ENCODE data around the gene C1QTNF2.

Gene C1QTNF2

DNA sequence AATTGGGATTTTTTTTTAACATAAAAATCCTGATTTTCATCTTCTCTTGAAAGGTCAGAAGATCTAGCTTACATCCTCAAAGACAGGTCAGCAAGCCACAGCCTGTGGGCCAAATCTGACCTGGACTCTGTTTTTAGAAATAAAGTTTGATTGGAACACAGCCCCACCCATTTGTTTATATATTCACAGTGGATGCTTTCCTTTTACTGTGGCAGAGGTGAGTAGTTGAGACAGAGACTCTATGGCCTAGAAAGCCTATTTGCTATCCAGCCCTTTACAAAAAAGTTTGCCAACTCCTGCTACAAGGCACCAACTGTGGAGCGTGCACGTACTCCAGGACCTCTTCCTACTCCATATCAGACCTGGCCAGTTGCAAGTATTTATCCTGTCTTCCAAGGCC lies 44.7 kb downstream of the C1QTNF2 start:
- no peaks in the 10 kb centered on the region for H3K36me3 ChIP-seq (replicated peaks)
- TF ChIP-seq, protein P1, sequence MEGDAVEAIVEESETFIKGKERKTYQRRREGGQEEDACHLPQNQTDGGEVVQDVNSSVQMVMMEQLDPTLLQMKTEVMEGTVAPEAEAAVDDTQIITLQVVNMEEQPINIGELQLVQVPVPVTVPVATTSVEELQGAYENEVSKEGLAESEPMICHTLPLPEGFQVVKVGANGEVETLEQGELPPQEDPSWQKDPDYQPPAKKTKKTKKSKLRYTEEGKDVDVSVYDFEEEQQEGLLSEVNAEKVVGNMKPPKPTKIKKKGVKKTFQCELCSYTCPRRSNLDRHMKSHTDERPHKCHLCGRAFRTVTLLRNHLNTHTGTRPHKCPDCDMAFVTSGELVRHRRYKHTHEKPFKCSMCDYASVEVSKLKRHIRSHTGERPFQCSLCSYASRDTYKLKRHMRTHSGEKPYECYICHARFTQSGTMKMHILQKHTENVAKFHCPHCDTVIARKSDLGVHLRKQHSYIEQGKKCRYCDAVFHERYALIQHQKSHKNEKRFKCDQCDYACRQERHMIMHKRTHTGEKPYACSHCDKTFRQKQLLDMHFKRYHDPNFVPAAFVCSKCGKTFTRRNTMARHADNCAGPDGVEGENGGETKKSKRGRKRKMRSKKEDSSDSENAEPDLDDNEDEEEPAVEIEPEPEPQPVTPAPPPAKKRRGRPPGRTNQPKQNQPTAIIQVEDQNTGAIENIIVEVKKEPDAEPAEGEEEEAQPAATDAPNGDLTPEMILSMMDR (IDR thresholded peaks at IDR 0.05; ENCODE audit: low read depth, low read length, missing control alignments), result no peak
- H3K27ac ChIP-seq, result no peak overlapping the region
- H3K4me3 ChIP-seq (ENCODE audit: low read depth, low read length), result no peak overlapping the region
- in situ Hi-C loops (cut with HindIII; ENCODE audit: low pct_ligation_motif_present, low sequenced_read_pairs), result no loop called here
- H3K27me3 ChIP-seq (replicated peaks), result no peaks in the 10 kb centered on the region
- DNase-seq, result no peak

DNA sequence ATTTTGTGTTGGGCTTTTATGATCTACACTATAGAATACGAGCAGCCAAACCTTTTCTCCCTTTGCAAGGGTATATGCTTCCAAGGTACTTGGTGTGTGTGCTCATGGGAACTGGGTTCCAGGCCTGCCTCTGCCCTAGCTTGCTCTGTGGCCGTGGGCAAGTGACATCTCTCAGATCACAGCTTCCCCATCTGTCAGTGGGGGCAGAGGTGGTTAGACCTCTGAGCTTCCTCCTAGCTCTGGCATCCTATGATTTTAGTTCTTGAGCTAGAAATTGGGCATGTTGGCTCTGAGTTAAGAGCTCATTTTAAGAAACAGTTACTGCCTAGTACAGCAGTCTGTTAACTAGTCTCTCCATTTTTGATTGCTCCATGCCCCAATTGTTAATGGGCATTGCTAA lies 45.5 kb downstream of the C1QTNF2 start:
- no peak overlapping the region for H3K27ac ChIP-seq
- TF ChIP-seq, protein P1 (IDR thresholded peaks at IDR 0.05; ENCODE audit: low read depth, low read length, missing control alignments), result no peak
- in situ Hi-C loops (cut with HindIII; ENCODE audit: low pct_ligation_motif_present, low sequenced_read_pairs), result no loop called here

DNA sequence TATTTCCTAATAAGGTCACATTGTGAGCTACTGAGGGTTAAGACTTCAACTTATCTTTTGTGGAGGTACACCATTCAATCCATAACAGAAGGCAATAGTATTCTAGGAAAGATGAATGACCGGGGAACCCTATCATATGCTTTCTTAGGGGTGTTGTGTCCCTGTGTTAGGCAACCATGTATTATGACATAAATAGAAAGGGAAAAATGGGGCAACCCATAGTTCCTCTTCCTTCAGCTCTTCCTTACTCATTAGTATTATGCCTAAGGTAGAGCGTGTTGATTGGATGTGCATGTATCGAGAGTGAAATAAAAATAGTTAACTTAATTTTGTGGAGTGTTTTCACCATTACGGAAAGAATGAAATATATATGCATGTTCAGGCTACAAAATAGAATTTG lies 52.0 kb downstream of the C1QTNF2 start:
- H3K27ac ChIP-seq, result no peak overlapping the region
- H3K36me3 ChIP-seq (replicated peaks), result no peaks in the 10 kb centered on the region
- no peak for DNase-seq
- TF ChIP-seq, protein P1 (IDR thresholded peaks at IDR 0.05; ENCODE audit: low read depth, low read length, missing control alignments), result no peak
- no peak overlapping the region for H3K4me3 ChIP-seq (ENCODE audit: low read depth, low read length)
- H3K27me3 ChIP-seq (replicated peaks), result no peaks in the 10 kb centered on the region
- in situ Hi-C loops (cut with HindIII; ENCODE audit: low pct_ligation_motif_present, low sequenced_read_pairs), result no loop called here

More for the DNA sequence above, 45.5 kb downstream of the C1QTNF2 start:
- H3K4me3 ChIP-seq (ENCODE audit: low read depth, low read length), result no peak overlapping the region
- H3K36me3 ChIP-seq (replicated peaks), result no peaks in the 10 kb centered on the region
- no peaks in the 10 kb centered on the region for H3K27me3 ChIP-seq (replicated peaks)
- no peak for DNase-seq

DNA sequence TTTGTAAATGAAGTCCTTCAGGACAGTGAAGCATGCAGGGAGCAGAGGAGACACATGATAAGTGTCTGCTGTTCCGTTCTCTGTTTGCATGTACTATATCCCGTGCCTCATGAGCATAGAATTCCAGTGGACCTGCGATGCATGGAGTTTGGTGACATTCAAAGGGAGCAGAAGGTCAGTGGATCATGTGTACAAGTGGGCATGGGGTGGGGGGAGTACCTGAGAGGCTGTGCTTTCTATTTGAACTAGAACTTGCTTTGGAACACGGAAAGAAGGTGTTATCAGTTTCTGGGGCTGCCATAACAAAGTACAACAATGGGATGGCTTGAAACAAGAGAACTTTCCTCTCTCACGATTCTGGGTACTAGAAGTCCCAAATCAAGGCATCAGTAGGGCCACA lies 53.0 kb downstream of the C1QTNF2 start:
- Histone ChIP-seq H3K27ac (no peak overlapping the region), H3K4me3 (ENCODE audit: low read depth, low read length) (no peak overlapping the region), H3K27me3 (replicated peaks) (no peaks in the 10 kb centered on the region), H3K36me3 (replicated peaks) (no peaks in the 10 kb centered on the region)
- no peak for DNase-seq
- in situ Hi-C loops (cut with HindIII; ENCODE audit: low pct_ligation_motif_present, low sequenced_read_pairs), result no loop called here
- TF ChIP-seq, protein P1 (IDR thresholded peaks at IDR 0.05; ENCODE audit: low read depth, low read length, missing control alignments), result no peak

DNA sequence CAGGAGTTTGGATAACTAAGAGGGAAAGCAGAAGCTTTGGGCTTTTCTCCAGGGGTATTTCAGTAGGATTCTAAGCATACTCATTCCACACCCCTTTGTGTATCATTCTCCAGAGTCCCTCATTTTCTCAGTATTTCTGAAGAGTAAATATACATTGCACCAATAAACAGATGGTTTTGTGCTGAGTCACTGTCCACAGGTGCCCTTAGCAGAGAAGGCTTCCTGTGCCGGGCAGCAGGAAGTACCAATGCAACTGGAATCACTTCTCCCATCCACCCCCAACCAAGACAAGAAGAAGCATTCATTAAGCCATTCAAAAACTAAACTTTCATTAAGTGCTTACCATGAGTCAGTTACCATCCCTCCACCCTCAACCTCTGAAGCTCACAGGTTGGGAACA lies 54.5 kb downstream of the C1QTNF2 start:
- in situ Hi-C loops (cut with HindIII; ENCODE audit: low pct_ligation_motif_present, low sequenced_read_pairs), result no loop called here
- Histone ChIP-seq H3K4me3 (ENCODE audit: low read depth, low read length) (no peak overlapping the region), H3K27ac (no peak overlapping the region), H3K36me3 (replicated peaks) (no peaks in the 10 kb centered on the region), H3K27me3 (replicated peaks) (no peaks in the 10 kb centered on the region)
- TF ChIP-seq, protein P1 (IDR thresholded peaks at IDR 0.05; ENCODE audit: low read depth, low read length, missing control alignments), result no peak
- no peak for DNase-seq

DNA sequence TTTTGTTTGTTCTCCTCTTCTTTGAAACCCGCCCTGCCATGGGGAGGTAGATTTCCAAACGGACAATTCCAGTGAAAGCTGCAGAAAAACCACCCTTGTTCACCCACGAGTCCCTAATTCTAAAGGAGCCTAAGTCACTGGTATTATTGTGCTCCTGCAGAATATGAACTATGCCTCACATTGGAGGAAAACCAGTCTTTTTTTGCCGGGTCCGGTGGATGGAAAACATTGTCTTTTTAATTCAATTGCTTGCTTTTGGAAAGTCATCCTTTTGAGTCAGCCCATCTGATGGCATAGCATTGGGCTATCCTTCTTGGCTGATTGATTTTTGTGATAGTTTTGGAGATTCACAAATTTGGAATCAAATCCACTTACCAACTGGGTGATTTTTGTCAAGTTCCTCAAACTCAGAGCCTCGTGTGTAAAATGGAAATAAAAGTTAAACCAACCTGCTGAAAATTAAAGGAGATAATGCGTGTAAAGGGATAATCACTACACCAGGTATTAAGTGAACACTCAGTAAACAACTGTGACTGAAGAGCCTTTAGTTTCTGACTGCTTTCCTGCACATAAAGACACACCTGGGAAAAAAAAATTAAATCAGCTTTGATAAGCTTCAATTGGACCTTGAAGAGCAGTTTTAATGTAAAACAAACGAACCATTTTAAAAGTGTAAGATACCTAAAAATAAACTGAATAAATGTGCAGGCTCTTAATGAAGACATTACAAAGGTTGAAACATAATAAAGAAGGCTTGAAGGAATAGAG lies 57.3 kb downstream of the C1QTNF2 start:
- TF ChIP-seq, protein P1 (IDR thresholded peaks at IDR 0.05; ENCODE audit: low read depth, low read length, missing control alignments), result no peak
- H3K36me3 ChIP-seq (replicated peaks), result peaks cover 6% of the 10 kb centered on the region
- in situ Hi-C loops (cut with HindIII; ENCODE audit: low pct_ligation_motif_present, low sequenced_read_pairs), result no loop called here
- H3K4me3 ChIP-seq (ENCODE audit: low read depth, low read length), result peak overlapping the region; percentile 77
- DNase-seq, result no peak
- no peak overlapping the region for H3K27ac ChIP-seq
- H3K27me3 ChIP-seq (replicated peaks), result no peaks in the 10 kb centered on the region
